HG02885 (cell line): Measurements from ENCODE around the gene KLHDC4.
"Not testable (repeated sequence)": the region's sequence is repeated elsewhere in the genome, so short reads cannot be mapped to it uniquely, and the experiment has no call there.

Experiments
- ATAC-seq: cut with Tn5 transposase; IDR thresholded peaks from one replicate; pipeline ENCODE4 v1.9.1; 2021; ENCODE audit warnings: mild to moderate bottlenecking; ENCODE audit not compliant: unreplicated experiment, poor library complexity

The KLHDC4 gene

DNA sequence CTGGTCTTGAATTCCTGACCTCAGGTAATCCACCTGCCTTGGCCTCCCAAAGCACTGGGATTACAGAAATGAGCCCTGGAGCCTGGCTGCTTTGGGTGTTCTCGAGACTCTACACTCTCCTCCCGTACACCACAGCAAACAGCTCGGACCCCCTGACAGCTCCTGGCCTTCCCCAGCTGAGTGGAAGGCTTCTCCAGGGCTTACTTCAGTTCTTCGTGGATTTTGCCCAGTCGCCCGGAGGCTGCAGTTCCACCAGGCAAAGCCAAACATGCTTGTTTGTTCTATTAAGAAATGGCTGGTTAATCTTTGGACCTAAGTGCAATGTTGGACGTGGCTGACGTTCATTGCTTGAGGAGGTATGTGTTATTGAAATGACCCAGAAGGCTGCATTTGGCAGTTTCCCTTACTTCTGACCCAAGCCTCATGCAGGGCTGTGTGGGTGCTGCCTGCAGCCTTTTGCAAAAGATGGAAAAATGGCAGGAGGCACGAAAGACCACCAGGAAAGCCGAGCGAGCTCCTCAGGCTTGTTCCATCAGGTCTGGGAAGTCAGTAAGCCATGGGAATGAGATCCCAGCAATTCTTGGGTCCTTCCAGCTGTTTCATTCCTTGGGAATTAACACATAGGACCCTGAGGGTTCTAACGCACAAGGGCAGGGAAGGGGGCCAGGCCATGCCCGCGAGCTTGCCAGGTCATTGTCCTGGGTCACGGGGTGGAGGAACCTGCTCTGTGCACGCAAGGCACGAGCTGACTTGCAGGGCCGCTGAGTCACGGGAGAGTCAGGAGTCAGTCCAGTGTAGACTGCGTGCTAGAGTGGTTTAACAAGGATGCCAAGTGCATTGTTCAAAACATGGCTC lies 23.9 kb upstream of the KLHDC4 start:
- ATAC-seq = no peak

DNA sequence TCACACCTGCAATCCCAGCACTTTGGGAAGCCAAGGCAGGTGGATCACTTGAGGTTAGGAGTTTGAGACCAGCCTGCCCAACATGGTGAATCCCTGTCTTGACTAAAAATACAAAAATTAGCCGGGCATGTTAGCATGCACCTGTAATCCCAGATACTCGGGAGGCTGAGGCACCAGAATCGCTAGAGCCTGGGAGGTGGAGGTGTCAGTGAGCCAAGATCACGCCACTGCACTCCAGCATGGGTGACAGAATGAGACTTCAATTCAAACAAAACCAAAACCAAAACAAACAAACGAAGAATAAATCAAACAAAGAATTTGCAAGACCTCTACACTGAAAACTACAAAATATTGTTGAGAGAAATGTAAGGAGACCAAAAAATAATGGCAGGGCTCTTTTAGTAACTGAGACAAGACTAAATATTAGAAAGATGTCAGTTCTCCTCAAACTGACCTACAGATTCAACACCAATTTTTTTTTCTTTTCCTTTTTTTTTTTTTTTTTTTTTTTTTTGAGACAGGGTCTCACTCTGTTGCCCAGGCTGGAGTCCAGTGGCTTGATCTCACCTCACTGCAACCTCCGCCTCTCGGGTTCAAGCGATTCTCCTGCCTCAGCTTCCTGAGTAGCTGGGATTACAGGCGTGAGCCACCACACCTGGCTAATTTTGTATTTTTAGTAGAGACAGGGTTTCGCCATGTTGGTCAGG lies 23.1 kb upstream of the KLHDC4 start:
- ATAC-seq = not testable (repeated sequence)

DNA sequence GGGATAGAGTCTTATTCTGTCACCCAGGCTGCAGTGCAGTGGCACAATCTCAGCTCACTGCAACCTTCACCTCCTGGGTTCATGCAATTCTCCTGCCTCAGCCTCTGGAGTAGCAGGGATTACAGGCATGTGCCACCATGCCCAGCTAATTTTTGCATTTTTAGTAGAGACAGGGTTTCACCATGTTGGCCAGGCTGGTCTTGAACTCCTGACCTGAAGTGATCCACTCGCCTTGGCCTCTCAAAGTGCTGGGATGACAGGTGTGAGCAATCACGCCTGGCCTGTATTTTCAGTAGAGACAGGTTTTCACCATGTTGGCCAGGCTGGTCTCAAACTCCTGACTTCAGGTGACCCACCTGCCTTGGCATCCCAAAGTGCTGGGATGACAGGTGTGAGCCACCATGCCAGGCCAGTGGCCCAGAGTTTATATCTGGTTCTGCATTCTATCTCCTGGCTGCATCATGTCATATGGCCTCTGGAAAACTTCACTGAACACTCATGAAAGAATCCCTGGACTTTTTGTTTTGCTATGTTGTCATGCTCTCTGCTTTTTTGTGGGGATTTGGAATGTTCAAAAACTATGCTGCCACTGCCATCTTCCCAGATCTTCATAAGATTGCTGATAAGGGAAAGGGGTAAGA lies 21.8 kb upstream of the KLHDC4 start:
- not testable (repeated sequence) for ATAC-seq

DNA sequence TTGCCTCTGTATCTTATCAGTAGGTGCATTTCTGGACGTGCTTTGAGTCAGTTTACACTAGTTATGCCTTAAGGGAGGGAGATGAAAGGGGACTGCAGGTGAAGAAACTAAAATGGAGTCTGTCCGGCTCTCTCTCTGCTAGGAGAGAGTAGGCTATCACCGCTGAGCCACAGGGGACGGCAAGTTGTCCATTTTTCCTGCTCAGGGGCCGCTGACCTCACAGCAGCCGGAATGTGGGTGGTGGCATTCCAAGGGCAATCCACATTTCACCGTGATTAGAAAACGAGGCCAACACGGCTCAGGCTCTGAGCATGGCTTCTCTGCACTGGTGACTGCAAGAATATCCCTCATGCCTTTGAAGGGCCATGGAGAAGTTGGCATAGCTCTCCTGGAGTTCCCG lies 19.0 kb upstream of the KLHDC4 start:
- no peak for ATAC-seq

DNA sequence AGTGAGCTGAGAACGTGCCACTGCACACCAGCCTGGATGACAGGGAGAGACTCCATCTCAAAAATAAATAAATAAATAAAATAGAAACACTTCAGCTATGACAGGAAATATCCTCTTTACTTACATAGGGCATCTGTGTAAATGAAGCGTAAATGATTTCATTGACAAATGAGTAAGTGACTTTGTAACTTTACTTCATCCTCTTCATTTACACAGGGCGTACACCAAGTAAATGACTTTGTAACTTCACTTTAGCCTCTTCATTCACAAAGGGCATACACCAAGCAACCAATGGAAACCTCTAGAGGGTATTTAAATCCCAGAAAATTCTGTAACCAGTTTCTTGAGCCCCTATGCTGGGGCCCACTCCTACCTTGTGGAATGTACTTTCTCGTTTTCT lies 16.2 kb upstream of the KLHDC4 start:
- no peak for ATAC-seq

DNA sequence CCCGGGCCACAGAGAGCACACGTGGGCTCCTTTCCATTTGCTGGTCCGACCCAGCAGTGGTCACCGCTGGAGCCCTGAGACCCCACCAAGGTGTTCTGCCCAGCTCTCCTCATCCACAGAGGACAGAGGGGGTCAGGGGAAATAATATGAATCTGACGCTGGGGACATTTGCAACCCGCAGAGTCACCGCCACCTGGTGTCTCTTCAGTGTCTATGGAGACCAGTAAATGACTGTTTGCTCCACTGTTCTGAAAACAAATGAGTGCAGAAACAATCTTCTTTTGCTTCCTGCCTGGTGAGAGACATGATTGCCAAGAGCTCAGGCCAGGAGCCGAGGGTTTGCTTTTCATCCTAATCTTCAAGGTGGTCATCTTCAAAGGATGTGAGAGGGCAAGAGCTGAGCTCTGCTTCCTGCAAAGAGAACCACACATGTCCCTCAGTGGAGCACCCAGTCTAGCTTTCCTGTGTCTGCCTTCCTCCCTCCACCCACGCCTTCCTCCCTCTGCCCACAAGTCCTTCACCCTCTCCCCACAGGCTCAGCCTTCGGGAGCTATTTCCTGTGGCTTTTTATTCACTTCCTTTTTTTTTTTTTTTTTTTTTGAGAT lies 14.7 kb upstream of the KLHDC4 start:
- ATAC-seq = peak; percentile 29

DNA sequence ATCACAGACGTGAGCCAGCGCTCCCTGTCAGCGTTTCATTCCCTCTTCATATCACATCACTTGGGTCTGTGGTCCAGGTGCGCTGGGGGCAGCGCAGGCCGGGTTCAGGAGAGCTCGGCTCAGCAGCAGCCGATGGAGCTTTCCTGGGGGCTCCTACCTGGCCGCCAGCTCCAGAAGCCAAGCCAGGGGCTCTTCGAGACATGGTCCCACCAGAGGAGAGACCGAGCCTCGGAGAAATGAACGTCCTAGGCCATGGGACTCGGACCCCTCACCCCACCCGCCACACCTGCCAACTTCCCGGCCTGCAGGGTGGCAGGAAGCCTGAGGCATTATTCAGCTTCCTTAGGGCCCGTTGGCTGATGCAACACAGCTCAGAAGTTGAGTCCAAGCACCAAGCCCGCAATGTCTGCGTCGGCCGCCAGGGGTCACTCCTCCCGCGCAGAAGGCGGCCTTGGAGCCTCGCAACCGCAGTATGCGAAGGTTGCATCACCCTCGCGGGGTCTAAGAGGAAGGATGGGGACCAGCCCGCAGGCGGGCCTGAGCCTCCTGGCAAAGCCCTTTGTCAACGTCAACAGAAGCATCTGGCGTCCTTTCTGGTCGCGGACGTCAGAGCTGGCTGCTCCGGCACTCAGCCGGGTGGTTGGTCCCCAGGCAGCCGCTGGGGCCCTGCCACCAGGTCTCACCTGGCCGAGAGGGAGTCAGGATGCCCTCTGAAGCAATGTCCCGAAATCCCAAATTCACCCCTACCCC lies 13.2 kb upstream of the KLHDC4 start:
- ATAC-seq = peak; percentile 59

DNA sequence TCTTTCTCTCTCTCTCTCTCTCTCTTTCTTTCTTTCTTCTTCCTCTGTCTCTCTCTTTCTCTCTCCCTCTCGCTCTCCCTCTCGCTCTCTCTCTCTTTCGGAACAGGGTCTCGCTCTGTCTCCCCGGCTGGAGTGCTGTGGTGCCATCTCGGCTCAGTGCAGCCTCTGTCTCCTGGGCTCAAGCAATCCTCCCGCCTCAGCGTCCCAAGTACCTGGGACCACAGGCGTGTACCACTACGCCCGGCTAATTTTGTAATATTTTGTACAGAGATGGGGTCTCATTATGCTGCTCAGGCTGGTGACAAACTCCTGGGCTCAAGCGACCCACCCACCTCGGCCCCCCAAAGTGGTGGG lies 12.7 kb upstream of the KLHDC4 start:
- ATAC-seq = no peak

DNA sequence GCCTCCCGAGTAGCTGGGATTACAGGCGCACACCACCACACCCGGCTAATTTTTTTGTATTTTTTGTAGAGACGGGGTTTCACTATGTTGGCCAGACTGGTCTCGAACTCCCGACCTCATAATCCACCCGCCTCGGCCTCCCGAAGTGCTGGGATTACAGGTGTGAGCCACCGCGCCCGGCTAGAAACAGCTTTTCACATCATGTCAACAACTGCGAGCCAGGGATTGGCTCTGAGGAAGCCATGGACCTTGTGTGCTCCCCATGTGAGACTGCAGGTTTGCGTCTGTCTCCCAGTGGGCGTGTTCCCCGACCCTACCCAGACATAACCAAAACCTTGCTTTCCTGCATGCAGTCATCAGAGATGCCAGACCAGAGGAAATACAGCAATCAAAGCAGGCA lies 8.1 kb upstream of the KLHDC4 start:
- ATAC-seq = not testable (repeated sequence)

DNA sequence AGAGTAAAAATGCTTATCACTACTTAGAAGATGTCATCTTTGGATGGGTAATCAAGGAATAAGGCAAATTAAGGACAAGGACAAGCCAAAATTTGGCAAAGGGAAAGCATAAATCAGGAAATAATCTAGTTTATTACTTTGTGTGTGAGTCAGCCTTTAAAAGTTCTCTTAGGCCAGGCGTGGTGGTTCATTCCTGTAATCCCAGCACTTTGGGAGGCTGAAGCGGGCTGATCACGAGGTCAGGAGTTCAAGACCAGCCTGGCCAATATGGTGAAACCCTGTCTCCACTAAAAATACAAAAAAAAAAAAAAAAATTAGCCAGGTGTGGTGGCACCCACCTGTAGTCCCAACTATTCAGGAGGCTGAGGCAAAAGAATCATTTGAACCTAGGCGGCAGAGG lies 1.7 kb upstream of the KLHDC4 start:
- not testable (repeated sequence) for ATAC-seq

DNA sequence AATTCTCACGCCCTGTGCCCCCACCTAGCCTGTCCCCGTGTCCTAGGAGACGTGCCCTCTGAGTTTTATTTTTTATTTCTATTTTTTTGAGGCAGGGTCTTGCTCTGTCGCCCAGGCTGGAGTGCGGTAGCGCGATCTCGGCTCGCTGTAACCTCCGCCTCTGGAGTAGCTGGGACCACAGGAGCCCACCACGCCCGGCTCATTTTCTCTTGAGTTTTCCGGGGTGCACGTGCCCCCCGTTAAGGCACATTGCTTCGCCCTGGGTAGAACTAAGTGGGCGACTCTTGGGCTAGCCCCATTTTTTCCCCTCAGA lies 655 bp upstream of the KLHDC4 start:
- ATAC-seq = no peak

DNA sequence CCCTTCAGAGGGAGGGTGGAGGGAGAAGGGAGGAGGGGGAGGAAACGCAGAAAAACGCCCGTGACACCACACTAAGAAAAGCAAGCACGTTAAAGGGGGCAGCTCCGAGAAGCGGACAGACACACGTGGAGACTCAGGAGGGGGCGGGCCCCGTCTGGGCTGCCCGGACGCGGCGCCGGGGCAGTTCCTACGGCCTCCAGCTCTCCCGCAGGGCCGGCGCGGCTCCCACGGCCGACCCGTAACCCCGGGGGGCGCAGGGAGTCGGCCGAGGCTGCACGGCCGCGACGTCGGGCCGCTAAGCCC lies 362 bp downstream of the KLHDC4 start:
- ATAC-seq = peak; percentile 50

DNA sequence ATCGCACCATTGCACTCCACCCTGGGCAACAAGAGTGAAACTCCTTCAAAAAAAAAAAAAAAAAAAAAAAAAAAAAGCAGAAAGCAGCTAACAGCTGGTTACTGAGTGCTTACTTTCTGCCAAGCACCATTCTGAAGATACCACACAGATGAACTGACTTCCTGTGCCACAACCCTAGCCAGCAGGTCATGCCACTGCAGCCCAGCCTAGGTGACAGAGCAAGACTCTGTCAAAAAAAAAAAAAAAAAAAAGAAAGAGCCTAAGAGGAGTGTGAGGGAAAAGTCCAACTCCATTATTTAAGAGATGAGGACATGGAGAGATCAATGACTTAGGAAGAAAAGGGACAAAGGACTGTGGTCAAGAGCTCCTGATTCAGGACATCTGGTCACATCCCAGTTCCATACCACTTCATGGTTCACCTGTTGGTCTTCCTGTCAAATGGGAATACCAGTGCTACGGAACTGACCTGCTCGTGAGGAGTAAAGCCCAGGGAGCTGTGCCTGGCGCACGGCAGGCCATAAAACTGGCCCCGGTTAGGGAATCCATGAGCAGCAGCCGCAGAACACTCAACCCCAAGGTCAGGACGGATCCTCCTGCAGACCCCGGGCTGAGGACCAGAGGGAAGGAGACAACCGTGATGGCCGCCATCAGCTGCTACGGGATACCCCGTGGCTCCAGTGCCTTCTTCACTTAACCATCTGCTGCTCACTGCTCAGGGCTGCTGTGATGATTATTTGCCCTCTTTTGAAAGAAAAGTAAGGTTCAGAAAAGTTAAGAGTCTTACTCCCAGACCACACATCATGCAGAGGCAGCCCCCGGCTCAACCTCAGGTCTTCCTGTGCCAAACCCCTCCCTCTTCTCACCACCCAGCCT lies 950 bp downstream of the KLHDC4 start:
- ATAC-seq = peak; percentile 12

DNA sequence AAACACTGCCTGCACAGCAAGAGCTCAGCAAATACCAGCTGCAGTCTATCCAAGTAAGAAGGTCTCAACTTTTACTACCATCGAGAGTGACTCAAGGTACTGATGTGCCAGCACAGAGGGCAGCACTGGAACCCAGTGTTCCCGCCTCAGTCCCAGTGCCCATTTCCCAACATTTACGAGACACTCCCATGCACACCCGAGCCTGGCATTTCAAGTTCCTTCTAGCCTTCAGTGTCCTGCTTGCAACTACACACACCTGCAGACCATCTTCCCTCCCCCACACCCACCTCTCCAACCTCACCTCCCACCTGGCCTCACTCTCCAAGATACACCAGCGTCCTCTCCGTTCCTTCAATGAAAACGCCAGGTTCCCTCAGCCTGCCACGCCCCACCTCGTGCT lies 3.2 kb downstream of the KLHDC4 start:
- no peak for ATAC-seq

DNA sequence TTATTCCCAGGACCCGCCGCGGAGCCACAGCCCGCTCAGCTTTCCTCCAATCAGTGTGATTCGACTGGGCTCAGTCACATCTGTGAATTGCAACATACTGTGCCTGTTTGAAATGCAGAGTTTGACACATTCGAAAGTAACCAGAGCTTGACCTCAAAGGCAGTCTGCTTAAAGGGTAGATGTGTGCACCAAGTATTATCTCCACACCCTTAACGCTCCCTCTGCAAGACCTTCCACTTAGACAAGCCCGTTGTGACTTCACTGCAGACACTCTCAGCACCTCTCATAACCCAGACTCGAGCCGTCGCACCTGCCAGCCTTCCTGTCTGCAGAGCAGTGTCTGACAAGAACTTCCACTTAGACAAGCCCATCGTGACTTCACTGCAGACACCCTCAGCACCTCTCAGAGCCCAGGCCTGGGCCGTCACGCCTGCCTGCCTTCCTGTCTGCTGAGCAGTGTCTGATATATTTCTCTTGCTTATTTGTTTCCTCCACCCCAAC lies 3.7 kb downstream of the KLHDC4 start:
- ATAC-seq = no peak

DNA sequence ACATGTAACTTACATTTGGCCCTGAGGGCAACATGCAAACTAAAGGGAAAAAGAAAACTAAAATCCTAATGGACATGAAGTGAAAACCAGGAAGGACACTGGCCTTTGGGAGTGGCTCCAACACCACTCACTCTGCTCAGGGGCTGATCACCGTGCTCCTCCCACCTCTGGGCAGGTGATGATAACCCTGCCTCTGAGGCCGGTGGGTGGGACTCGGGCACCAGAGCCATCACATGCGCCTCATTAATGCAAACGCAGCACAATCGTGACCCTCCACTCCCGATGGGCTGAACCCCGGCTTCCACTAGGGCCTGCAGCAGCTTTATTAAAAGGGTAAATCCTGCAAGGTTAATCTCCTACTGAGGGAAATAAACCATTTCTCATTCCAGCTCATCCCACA lies 4.7 kb downstream of the KLHDC4 start:
- ATAC-seq = no peak

DNA sequence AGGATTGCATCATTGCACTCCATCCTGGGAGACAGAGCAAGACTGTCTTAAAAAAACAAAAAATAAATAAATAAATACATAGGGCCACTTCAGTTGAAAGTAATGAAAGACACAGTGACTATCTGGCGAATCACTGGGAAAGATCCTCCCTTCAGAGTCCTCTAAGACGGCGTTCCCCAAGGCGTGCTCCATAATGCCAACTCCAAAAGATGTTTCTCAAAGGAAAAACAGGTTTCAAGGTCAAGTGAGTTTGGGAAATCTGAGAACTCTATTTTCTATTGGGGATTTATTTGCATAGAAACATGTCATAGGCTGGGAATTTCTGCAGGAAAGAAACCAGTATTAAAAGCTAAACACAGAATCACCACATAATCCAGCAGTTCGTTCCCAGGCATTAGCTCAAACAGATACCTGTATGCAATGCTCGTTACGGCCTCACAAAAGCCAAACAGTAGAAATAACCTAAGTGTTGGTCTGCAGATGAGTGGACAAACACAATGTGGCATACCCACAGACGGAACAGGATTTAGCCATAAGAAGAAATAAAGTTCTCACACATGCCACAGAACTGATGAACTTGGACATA lies 7.9 kb downstream of the KLHDC4 start:
- ATAC-seq = no peak

DNA sequence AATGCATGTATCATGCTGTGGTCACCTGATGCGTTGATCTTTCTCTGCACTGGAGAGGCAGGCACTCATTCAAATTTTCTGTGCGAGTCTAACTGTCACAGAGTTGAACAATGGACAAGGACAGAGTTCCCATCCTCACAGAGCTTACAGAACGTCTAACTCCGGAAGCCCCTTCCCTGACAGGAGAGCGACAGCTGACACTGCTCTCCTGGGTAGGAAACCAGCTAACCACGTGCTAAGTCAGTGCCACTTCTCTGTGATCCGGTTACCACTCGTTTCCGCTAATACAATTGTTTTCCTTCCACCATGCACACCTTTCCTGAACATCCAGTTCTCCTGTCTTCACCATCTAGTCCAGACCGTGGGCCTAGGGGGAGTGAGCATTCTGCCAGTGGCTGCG lies 11.3 kb downstream of the KLHDC4 start:
- ATAC-seq = no peak
